CD14-positive monocyte (primary cell): Measurements from ENCODE around the gene CCDC50. TPM values are rescaled to one million over a fixed set of nuclear protein-coding genes. Genes with fewer than 3 reads are reported as not detected.

Experiments
- DNase-seq, 3 donors: peaks; one replicate each; pipeline ENCODE4 v3.0.0-alpha.2; 2011 to 2022
- H2AFZ ChIP-seq: 2 replicates; pipeline ENCODE4 v1.6.0; 2012; ENCODE audit warnings: mild to moderate bottlenecking, low read depth, low read length, inconsistent platforms; ENCODE audit not compliant: insufficient read depth, poor library complexity, severe bottlenecking
- H3K27ac ChIP-seq, 2 donors: 1 replicate in 1 of 2; 2 replicates in 1 of 2; pipeline ENCODE4 v1.5.1; 2012 to 2013; ENCODE audit warnings: low read length in 2 of 2, control low read depth in 1 of 2, inconsistent platforms in 1 of 2, low read depth in 1 of 2, mild to moderate bottlenecking in 1 of 2
- H3K27me3 ChIP-seq, 2 donors: one replicate each; pipeline versions ENCODE4 v1.6.0 to v1.6.1; 2011 to 2013; ENCODE audit warnings: low read length in 2 of 2; ENCODE audit not compliant: control insufficient read depth in 2 of 2, insufficient read depth in 2 of 2
- H3K36me3 ChIP-seq, 2 donors: replicated peaks in 1 of 2; 1 replicate in 1 of 2; 2 replicates in 1 of 2; pipeline versions ENCODE4 v1.5.1 to v1.6.1; 2012 to 2013; ENCODE audit warnings: low read length in 2 of 2, control low read depth in 1 of 2, inconsistent platforms in 1 of 2, mild to moderate bottlenecking in 1 of 2; ENCODE audit not compliant: insufficient read depth in 2 of 2, control insufficient read depth in 1 of 2
- H3K4me1 ChIP-seq, 2 donors: 1 replicate in 1 of 2; 2 replicates in 1 of 2; pipeline versions ENCODE4 v1.5.1 to v1.6.1; 2012 to 2013; ENCODE audit warnings: low read length in 2 of 2, control low read depth in 1 of 2, inconsistent platforms in 1 of 2, mild to moderate bottlenecking in 1 of 2, moderate library complexity in 1 of 2; ENCODE audit not compliant: insufficient read depth in 2 of 2, control insufficient read depth in 1 of 2
- H3K4me2 ChIP-seq: replicated peaks from 2 replicates; pipeline ENCODE3; 2012; ENCODE audit warnings: low read length, moderate library complexity, mild to moderate bottlenecking; ENCODE audit not compliant: poor library complexity, severe bottlenecking; ENCODE audit errors: extremely low read depth
- H3K4me3 ChIP-seq, 3 experiments: fragments of 200-600 bp in 1 of 3; sonication (generic) in 1 of 3; replicated peaks in 1 of 3; 1 replicate in 2 of 3; 2 replicates in 1 of 3; pipeline ENCODE4 v1.5.1; 2011 to 2013; ENCODE audit warnings: low read length in 3 of 3, mild to moderate bottlenecking in 3 of 3, control low read depth in 2 of 3, low read depth in 2 of 3, inconsistent platforms in 1 of 3, moderate library complexity in 1 of 3
- H3K79me2 ChIP-seq: 2 replicates; pipeline ENCODE4 v1.6.0; 2012; ENCODE audit warnings: mild to moderate bottlenecking, control low read depth, inconsistent platforms, low read length, moderate library complexity; ENCODE audit not compliant: insufficient read depth
- H3K9ac ChIP-seq: 2 replicates; pipeline ENCODE4 v1.6.0; 2017; ENCODE audit warnings: low read length, mild to moderate bottlenecking; ENCODE audit not compliant: insufficient read depth, poor library complexity, severe bottlenecking
- H3K9me3 ChIP-seq, 2 donors: replicated peaks in 1 of 2; 1 replicate in 1 of 2; 2 replicates in 1 of 2; pipeline versions ENCODE4 v1.5.1 to v1.6.1; 2012 to 2013; ENCODE audit warnings: low read length in 2 of 2, control low read depth in 1 of 2; ENCODE audit not compliant: control insufficient read depth in 1 of 2, insufficient read depth in 1 of 2
- H4K20me1 ChIP-seq: 2 replicates; pipeline ENCODE4 v1.6.0; 2012; ENCODE audit warnings: mild to moderate bottlenecking, low read length, control low read depth, moderate library complexity; ENCODE audit not compliant: insufficient read depth
- H3K27ac Mint-ChIP-seq, 7 donors: one replicate each; pipeline ENCODE4 v1.8.0; 2020; ENCODE audit warnings: mild to moderate bottlenecking in 7 of 7, mixed read lengths in 7 of 7, moderate library complexity in 6 of 7, inconsistent platforms in 2 of 7
- H3K27me3 Mint-ChIP-seq, 3 donors: one replicate each; pipeline ENCODE4 v1.8.0; 2021 to 2022; ENCODE audit warnings: low read depth in 3 of 3, mild to moderate bottlenecking in 3 of 3, mixed read lengths in 3 of 3, moderate library complexity in 3 of 3, inconsistent platforms in 1 of 3
- H3K36me3 Mint-ChIP-seq, 2 donors: one replicate each; pipeline ENCODE4 v1.8.0; 2020; ENCODE audit warnings: mixed read lengths in 2 of 2, inconsistent platforms in 1 of 2, mild to moderate bottlenecking in 1 of 2
- H3K4me1 Mint-ChIP-seq: one replicate; pipeline ENCODE4 v1.8.0; 2020; ENCODE audit warnings: mild to moderate bottlenecking, mixed read lengths
- H3K4me3 Mint-ChIP-seq, 2 donors: one replicate each; pipeline ENCODE4 v1.8.0; 2020; ENCODE audit warnings: mild to moderate bottlenecking in 2 of 2, mixed read lengths in 2 of 2, moderate library complexity in 1 of 2
- H3K9me3 Mint-ChIP-seq, 7 donors: one replicate each; pipeline ENCODE4 v1.8.0; 2020 to 2022; ENCODE audit warnings: mixed read lengths in 7 of 7, mild to moderate bottlenecking in 6 of 7, moderate library complexity in 6 of 7, inconsistent platforms in 2 of 7
- CTCF ChIP-seq: fragments of 200-600 bp; IDR thresholded peaks from one replicate; pipeline ENCODE4 v1.8.0; 2022; ENCODE audit warnings: antibody characterized with exemption, mild to moderate bottlenecking
- WGBS: methylation state at CpG from one replicate; pipeline ENCODE4 v1.1.5; 2013; ENCODE audit warnings: missing lambda C conversion rate; ENCODE audit not compliant: insufficient coverage; 5-methylcytosine and 5-hydroxymethylcytosine counted together
- intact Hi-C, 2 donors: fragments of 100-400 bp; cut with micrococcal nuclease; formaldehyde crosslinking; loops; one replicate each; pipeline versions ENCODE4 v1.15.0 to v1.15.1; 2023
- polyA plus RNA-seq, 3 donors: library from polyadenylated mRNA; depleted of rRNA in 1 of 3; unstranded in 2 of 3; stranded (reverse) in 1 of 3; fragments of 300-500 nt in 2 of 3; fragments of >200 nt in 1 of 3; fragmentation: Illumina TruSeq in 2 of 3; gene quantifications; 1 replicate in 2 of 3; 2 replicates in 1 of 3; pipeline ENCODE4 v1.2.3, GENCODE V29; 2012 to 2021

CCDC50 gene
- polyA plus RNA-seq, 3 donors, result 13.3 to 29.2 (median 25.8) TPM

- Histone ChIP-seq H4K20me1 (no peaks in the 10 kb centered on the region), H3K4me2 (no peak overlapping the region), H2AFZ (no peak overlapping the region), H3K9me3 (no peaks in the 10 kb centered on the region), H3K27ac (no peak overlapping the region), H3K9ac (no peak overlapping the region), H3K4me3 (no peak overlapping the region), H3K79me2 (no peaks in the 10 kb centered on the region), H3K4me1 (no peaks in the 10 kb centered on the region), H3K27me3 (no peaks in the 10 kb centered on the region), H3K36me3 (peaks cover 26 to 58% of the 10 kb centered on the region in 2 donors)
- 0% methylated on average over 1 of the region's 3 CpGs for WGBS
- DNase-seq, result no peak
- H3K9me3 Mint-ChIP-seq, result no peaks in the 10 kb centered on the region
- peaks cover 24 to 55% of the 10 kb centered on the region in 2 donors for H3K36me3 Mint-ChIP-seq
- intact Hi-C loops, result no loop called here
- H3K27ac Mint-ChIP-seq, result no peak overlapping the region
- no peak for TF ChIP-seq CTCF
- H3K4me1 Mint-ChIP-seq, result peaks cover 2% of the 10 kb centered on the region
- no peak overlapping the region for H3K4me3 Mint-ChIP-seq
- peaks cover 0 to 3% (median 0%) of the 10 kb centered on the region in 3 donors for H3K27me3 Mint-ChIP-seq
Observed at GRCh38 chr3:191385101-191385500, 55.9 kb downstream of the CCDC50 start.

GRCh38 chr3:191387441-191388077 is 58.4 kb downstream of the CCDC50 start:
- Mint-ChIP-seq H3K27ac (no peak overlapping the region), H3K4me3 (no peak overlapping the region), H3K27me3 (peaks cover 0 to 3% (median 0%) of the 10 kb centered on the region in 3 donors), H3K36me3 (peaks cover 24 to 55% of the 10 kb centered on the region in 2 donors), H3K4me1 (peaks cover under 1% of the 10 kb centered on the region), H3K9me3 (no peaks in the 10 kb centered on the region)
- H3K27me3 ChIP-seq, result no peaks in the 10 kb centered on the region
- H3K79me2 ChIP-seq, result no peaks in the 10 kb centered on the region
- WGBS, result no CpG with 5 or more reads among the region's 1 CpG
- H4K20me1 ChIP-seq, result no peaks in the 10 kb centered on the region
- H3K4me1 ChIP-seq, result no peaks in the 10 kb centered on the region
- intact Hi-C loops, result no loop called here
- DNase-seq, result no peak
- no peak overlapping the region for H2AFZ ChIP-seq
- H3K4me3 ChIP-seq, result no peak overlapping the region
- peaks cover 16 to 58% of the 10 kb centered on the region in 2 donors for H3K36me3 ChIP-seq
- no peak overlapping the region for H3K9ac ChIP-seq
- no peak overlapping the region for H3K27ac ChIP-seq
- no peak overlapping the region for H3K4me2 ChIP-seq
- no peak for TF ChIP-seq CTCF
- H3K9me3 ChIP-seq, result no peaks in the 10 kb centered on the region
